NB4 (cell line): ENCODE measurements around the gene SGCE.

Experiments used
- CTCF ChIP-seq: IDR thresholded peaks from one replicate; pipeline ENCODE4 v1.5.1; 2012; ENCODE audit warnings: low read depth, low read length
- MYC ChIP-seq: IDR thresholded peaks from 2 replicates; pipeline ENCODE4 v1.6.1; 2011; ENCODE audit warnings: low read depth, low read length

GRCh38 chr7:94676431-94676830 is 20.5 kb upstream of the SGCE start:
- TF ChIP-seq CTCF (no peak), MYC (no peak)
